Measurements from ENCODE around the gene AUTS2. TPM values are rescaled to one million over a fixed set of nuclear protein-coding genes. Genes with fewer than 3 reads are reported as not detected.

AUTS2 gene
- total and polyA plus RNA-seq, 10 of the 15 experiments (the other 5 are each of a cell fraction or from before 2014, with no cell fraction given): 6.4 to 55.6 (median 21.6) TPM

- no peaks in the 10 kb centered on the region for H3K27me3 ChIP-seq (replicated peaks in 1 of 2; ENCODE audit: control insufficient read depth in 2 of 2, insufficient read depth in 2 of 2, low read length in 1 of 2)
- H3K9ac ChIP-seq (ENCODE audit: control insufficient read depth, insufficient read depth, low read length): no peak overlapping the region
- WGBS (ENCODE audit: insufficient coverage, insufficient replicate concordance, low lambda C conversion rate, missing lambda C conversion rate): 68% methylated on average over 4 of the region's 4 CpGs
- BruUV-seq (replicated peaks): no TSS peak
- POLR2A ChIA-PET: no interaction called here
- H2AFZ ChIP-seq (ENCODE audit: control insufficient read depth, low read depth, low read length): no peak overlapping the region
- no peaks in the 10 kb centered on the region for H4K20me1 ChIP-seq (ENCODE audit: control insufficient read depth, insufficient read depth)
- CTCF ChIA-PET: interaction anchor here (0.9 to 1.4 kb wide), 2 partner anchors 20 to 23 kb away, joined by 3 to 4 read pairs; no protein-coding TSS in a partner anchor
- FAIRE-seq (no peak), DNase-seq (ENCODE audit: low read depth, low spot score) (no peak), ATAC-seq (no peak)
- H3K4me3 ChIP-seq: no peak overlapping the region
- H3K9me3 ChIP-seq (replicated peaks; ENCODE audit: control insufficient read depth, insufficient read depth, low read length): no peaks in the 10 kb centered on the region; the same call in 2 of the 3 replicates
- in situ Hi-C loops (cut with MboI): no loop called here
- RAD21 ChIA-PET (ENCODE audit: unreplicated experiment): no interaction called here
- H3K4me1 ChIP-seq (ENCODE audit: control insufficient read depth, insufficient read depth, low read length): no peaks in the 10 kb centered on the region
- SMC1A ChIA-PET (ENCODE audit: uncharacterized antibody, unreplicated experiment): interaction anchor here (0.8 to 1.0 kb wide), 2 partner anchors 10 to 13 kb away, joined by 3 read pairs; no protein-coding TSS in a partner anchor
- TF ChIP-seq ZNF592 (IDR thresholded peaks at IDR 0.05): no peak
- TF ChIP-seq TCF7 (IDR thresholded peaks at IDR 0.05; ENCODE audit: borderline replicate concordance): no peak
- no peak for TF ChIP-seq HSF1 (IDR thresholded peaks at IDR 0.05; ENCODE audit: low read depth, low read length)
- TF ChIP-seq MAX (IDR thresholded peaks at IDR 0.05; ENCODE audit: low read depth, low read length): no peak
- TF ChIP-seq MYB (IDR thresholded peaks at IDR 0.05; ENCODE audit: borderline replicate concordance, low read depth, low read length): no peak
- TF ChIP-seq RAD21 (IDR thresholded peaks at IDR 0.05; ENCODE audit: insufficient read depth, low read depth, low read length): no peak
- TF ChIP-seq RFX5 (IDR thresholded peaks at IDR 0.05; ENCODE audit: low read depth, low read length): no peak
- no peak overlapping the region for H3K27ac ChIP-seq (ENCODE audit: control insufficient read depth, insufficient read depth)
- H3K36me3 ChIP-seq (ENCODE audit: control insufficient read depth in 2 of 2, insufficient read depth in 2 of 2, low read length in 1 of 2): no peaks in the 10 kb centered on the region
- intact Hi-C loops (cut with micrococcal nuclease; ENCODE audit: unreplicated experiment): no loop called here
- H3K79me2 ChIP-seq (ENCODE audit: control insufficient read depth, insufficient read depth, low read length): no peaks in the 10 kb centered on the region
- H3K4me2 ChIP-seq (ENCODE audit: control insufficient read depth, insufficient read depth): no peak overlapping the region
Measured at GRCh38 chr7:70190281-70190680, 592.0 kb downstream of the AUTS2 start.

Measured in GM12878 (cell line).